HL-60 (cell line): ENCODE measurements around the gene FRK.

Experiments used
- TF ChIP-seq, protein P1 (sequence below): IDR thresholded peaks from one replicate; pipeline ENCODE4 v1.5.1; 2011; ENCODE audit warnings: low read length, control low read depth, inconsistent platforms; ENCODE audit not compliant: insufficient read depth
- TF ChIP-seq, protein P2 (sequence below): IDR thresholded peaks from 2 replicates; pipeline ENCODE4 v1.6.1; 2012; ENCODE audit warnings: low read depth; ENCODE audit not compliant: insufficient replicate concordance

DNA sequence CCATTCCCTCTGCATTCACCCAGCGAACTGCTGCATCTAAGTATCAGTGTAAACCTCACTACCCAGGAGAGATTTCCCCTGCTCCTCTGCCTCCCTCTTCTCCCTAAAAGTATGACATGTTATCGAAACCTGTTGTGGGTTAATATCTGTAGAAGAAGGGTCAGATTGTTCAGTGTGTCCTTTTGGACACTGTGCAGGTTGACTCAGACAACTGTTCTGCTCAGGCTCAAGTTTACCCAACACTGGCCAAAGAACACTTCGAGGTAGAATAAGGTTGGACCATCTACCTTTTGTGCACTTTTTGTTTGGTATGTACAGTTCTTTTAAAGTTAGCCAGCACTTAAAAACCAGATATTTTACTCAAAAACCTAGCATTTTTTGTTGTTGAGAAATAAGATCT is 44.6 kb upstream of the FRK start:
- TF ChIP-seq, protein P1, sequence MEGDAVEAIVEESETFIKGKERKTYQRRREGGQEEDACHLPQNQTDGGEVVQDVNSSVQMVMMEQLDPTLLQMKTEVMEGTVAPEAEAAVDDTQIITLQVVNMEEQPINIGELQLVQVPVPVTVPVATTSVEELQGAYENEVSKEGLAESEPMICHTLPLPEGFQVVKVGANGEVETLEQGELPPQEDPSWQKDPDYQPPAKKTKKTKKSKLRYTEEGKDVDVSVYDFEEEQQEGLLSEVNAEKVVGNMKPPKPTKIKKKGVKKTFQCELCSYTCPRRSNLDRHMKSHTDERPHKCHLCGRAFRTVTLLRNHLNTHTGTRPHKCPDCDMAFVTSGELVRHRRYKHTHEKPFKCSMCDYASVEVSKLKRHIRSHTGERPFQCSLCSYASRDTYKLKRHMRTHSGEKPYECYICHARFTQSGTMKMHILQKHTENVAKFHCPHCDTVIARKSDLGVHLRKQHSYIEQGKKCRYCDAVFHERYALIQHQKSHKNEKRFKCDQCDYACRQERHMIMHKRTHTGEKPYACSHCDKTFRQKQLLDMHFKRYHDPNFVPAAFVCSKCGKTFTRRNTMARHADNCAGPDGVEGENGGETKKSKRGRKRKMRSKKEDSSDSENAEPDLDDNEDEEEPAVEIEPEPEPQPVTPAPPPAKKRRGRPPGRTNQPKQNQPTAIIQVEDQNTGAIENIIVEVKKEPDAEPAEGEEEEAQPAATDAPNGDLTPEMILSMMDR = no peak
- TF ChIP-seq, protein P2, sequence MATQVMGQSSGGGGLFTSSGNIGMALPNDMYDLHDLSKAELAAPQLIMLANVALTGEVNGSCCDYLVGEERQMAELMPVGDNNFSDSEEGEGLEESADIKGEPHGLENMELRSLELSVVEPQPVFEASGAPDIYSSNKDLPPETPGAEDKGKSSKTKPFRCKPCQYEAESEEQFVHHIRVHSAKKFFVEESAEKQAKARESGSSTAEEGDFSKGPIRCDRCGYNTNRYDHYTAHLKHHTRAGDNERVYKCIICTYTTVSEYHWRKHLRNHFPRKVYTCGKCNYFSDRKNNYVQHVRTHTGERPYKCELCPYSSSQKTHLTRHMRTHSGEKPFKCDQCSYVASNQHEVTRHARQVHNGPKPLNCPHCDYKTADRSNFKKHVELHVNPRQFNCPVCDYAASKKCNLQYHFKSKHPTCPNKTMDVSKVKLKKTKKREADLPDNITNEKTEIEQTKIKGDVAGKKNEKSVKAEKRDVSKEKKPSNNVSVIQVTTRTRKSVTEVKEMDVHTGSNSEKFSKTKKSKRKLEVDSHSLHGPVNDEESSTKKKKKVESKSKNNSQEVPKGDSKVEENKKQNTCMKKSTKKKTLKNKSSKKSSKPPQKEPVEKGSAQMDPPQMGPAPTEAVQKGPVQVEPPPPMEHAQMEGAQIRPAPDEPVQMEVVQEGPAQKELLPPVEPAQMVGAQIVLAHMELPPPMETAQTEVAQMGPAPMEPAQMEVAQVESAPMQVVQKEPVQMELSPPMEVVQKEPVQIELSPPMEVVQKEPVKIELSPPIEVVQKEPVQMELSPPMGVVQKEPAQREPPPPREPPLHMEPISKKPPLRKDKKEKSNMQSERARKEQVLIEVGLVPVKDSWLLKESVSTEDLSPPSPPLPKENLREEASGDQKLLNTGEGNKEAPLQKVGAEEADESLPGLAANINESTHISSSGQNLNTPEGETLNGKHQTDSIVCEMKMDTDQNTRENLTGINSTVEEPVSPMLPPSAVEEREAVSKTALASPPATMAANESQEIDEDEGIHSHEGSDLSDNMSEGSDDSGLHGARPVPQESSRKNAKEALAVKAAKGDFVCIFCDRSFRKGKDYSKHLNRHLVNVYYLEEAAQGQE = no peak
